ENCODE data around the gene SEMA4A.
"Not testable (repeated sequence)": the region's sequence is repeated elsewhere in the genome, so short reads cannot be mapped to it uniquely, and the experiment has no call there.

The SEMA4A gene

GRCh38 chr1:156160000-156160742, 6.8 kb downstream of the SEMA4A start:
- DNase-seq (ENCODE audit: low read depth) = no peak

GRCh38 chr1:156160743-156161171, 7.4 kb downstream of the SEMA4A start:
- DNase-seq (ENCODE audit: low read depth) = peak; percentile 69

- DNase-seq (ENCODE audit: low read depth) = no peak
Observed at GRCh38 chr1:156162430-156163037, 9.1 kb downstream of the SEMA4A start.

- no peak for DNase-seq (ENCODE audit: low read depth)
Observed at GRCh38 chr1:156163712-156164111, 10.3 kb downstream of the SEMA4A start.

GRCh38 chr1:156164125-156164831, 10.9 kb downstream of the SEMA4A start:
- no peak for DNase-seq (ENCODE audit: low read depth)

- no peak for DNase-seq (ENCODE audit: low read depth)
Observed at GRCh38 chr1:156165083-156165482, 11.7 kb downstream of the SEMA4A start.

GRCh38 chr1:156167536-156167935, 14.2 kb downstream of the SEMA4A start:
- no peak for DNase-seq (ENCODE audit: low read depth)

GRCh38 chr1:156172696-156173470, 19.5 kb downstream of the SEMA4A start:
- no peak for DNase-seq (ENCODE audit: low read depth)

- DNase-seq (ENCODE audit: low read depth) = no peak
Observed at GRCh38 chr1:156176610-156177210, 23.3 kb downstream of the SEMA4A start.

- DNase-seq (ENCODE audit: low read depth) = no peak
Observed at GRCh38 chr1:156177919-156178654, 24.7 kb downstream of the SEMA4A start.

GRCh38 chr1:156180471-156180870, 27.1 kb downstream of the SEMA4A start:
- no peak for DNase-seq (ENCODE audit: low read depth)

GRCh38 chr1:156181391-156181924, 28.1 kb downstream of the SEMA4A start:
- not testable (repeated sequence) for DNase-seq (ENCODE audit: low read depth)

GRCh38 chr1:156182010-156182779, 28.8 kb downstream of the SEMA4A start:
- DNase-seq (ENCODE audit: low read depth) = not testable (repeated sequence)

- not testable (repeated sequence) for DNase-seq (ENCODE audit: low read depth)
Observed at GRCh38 chr1:156186347-156187177, 33.2 kb downstream of the SEMA4A start.

- DNase-seq (ENCODE audit: low read depth) = not testable (repeated sequence)
Observed at GRCh38 chr1:156190265-156190664, 36.9 kb downstream of the SEMA4A start.

GRCh38 chr1:156191292-156191964, 38.0 kb downstream of the SEMA4A start:
- no peak for DNase-seq (ENCODE audit: low read depth)

GRCh38 chr1:156193208-156193487, 39.8 kb downstream of the SEMA4A start:
- DNase-seq (ENCODE audit: low read depth) = no peak

GRCh38 chr1:156193488-156194299, 40.3 kb downstream of the SEMA4A start, which contains the start of gene SLC25A44:
TSS of gene SLC25A44 (plus strand) at chr1:156194104. CDS start at chr1:156199848, 5,744 bp downstream.
- DNase-seq (ENCODE audit: low read depth) = peak; percentile 95

Measured in stimulated activated CD4-positive, alpha-beta T cell treated with anti-CD3 and anti-CD28 coated beads, Interleukin-2, amount 100 ng/mL, for 4 hours (primary cell).